H1 (cell line): ENCODE data around the gene SPOUT1.

Source experiments
- EGR1 ChIP-seq: IDR thresholded peaks from 2 replicates; pipeline ENCODE4 v1.6.1; 2011; ENCODE audit warnings: low read depth, low read length, borderline replicate concordance
- EZH2 ChIP-seq: fragments of 200-600 bp; sonication (generic); IDR thresholded peaks from 2 replicates; pipeline ENCODE4 v1.7.1; 2012; ENCODE audit warnings: low read depth, mild to moderate bottlenecking, moderate library complexity, low read length, inconsistent platforms; ENCODE audit not compliant: severe bottlenecking
- GTF2F1 ChIP-seq: IDR thresholded peaks from 2 replicates; pipeline ENCODE4 v1.6.1; 2012; ENCODE audit warnings: low read depth, low read length, improper control_type of control experiment, borderline replicate concordance
- POLR2A ChIP-seq, 2 experiments: IDR thresholded peaks; 1 replicate in 1 of 2; 2 replicates in 1 of 2; pipeline ENCODE4 v1.6.1; 2011; ENCODE audit warnings: low read depth in 2 of 2, low read length in 2 of 2, mild to moderate bottlenecking in 2 of 2; ENCODE audit errors: control extremely low read depth in 1 of 2
- TAF1 ChIP-seq: IDR thresholded peaks from 2 replicates; pipeline ENCODE4 v1.6.1; 2011; ENCODE audit warnings: mild to moderate bottlenecking, low read depth, low read length
- TBP ChIP-seq: IDR thresholded peaks from 2 replicates; pipeline ENCODE4 v1.6.1; 2011; ENCODE audit warnings: low read depth, low read length, improper control_type of control experiment
- TF ChIP-seq, protein P1 (sequence below), 3 experiments: IDR thresholded peaks; 1 replicate in 2 of 3; 2 replicates in 1 of 3; pipeline versions ENCODE4 v1.5.1 to v1.6.1; 2011; ENCODE audit warnings: low read length in 3 of 3, mild to moderate bottlenecking in 3 of 3, inconsistent platforms in 2 of 3, low read depth in 1 of 3, moderate library complexity in 1 of 3; ENCODE audit not compliant: insufficient read depth in 1 of 3; ENCODE audit errors: control extremely low read depth in 1 of 3

DNA sequence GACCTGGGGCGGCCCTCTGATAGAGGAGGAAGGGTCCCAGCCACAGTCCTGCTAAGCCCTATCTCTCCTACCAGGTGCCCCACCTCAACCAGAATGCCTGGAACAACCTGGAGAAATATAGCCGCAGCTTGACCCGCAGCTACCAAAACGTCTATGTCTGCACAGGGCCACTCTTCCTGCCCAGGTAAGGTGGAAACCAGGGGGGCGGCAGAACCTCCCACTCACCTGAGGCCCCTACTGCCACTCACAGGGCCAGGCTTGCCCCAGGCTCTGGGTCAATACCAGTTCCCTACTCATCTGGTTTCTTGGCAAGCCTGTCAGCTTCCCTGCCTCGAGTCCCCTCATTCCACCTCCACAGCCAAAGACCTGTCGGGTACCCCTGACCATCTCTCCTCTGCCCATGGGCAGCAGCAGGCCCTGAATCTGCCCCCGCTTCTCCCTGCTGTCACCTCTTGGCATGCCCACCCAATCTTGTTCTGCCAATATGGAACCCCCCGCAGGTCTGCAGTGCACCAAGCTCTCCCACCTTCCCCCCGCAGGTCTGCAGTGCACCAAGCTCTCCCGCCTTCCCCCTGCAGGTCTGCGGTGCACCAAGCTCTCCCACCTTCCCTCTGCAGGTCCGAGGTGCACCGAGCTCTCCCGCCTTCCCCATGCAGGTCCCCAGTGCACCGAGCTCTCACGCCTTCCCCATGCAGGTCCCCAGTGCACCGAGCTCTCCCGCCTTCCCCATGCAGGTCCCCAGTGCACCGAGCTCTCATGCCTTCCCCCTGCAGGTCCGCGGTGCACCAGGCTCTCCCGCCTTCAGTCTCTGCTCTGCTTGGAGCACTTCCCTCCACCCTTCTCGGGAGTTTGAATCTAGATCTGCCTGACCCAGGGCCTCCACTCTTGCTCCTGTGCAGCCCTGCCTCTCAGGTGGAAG lies 8.7 kb downstream of the SPOUT1 start:
- TF ChIP-seq, protein P1, sequence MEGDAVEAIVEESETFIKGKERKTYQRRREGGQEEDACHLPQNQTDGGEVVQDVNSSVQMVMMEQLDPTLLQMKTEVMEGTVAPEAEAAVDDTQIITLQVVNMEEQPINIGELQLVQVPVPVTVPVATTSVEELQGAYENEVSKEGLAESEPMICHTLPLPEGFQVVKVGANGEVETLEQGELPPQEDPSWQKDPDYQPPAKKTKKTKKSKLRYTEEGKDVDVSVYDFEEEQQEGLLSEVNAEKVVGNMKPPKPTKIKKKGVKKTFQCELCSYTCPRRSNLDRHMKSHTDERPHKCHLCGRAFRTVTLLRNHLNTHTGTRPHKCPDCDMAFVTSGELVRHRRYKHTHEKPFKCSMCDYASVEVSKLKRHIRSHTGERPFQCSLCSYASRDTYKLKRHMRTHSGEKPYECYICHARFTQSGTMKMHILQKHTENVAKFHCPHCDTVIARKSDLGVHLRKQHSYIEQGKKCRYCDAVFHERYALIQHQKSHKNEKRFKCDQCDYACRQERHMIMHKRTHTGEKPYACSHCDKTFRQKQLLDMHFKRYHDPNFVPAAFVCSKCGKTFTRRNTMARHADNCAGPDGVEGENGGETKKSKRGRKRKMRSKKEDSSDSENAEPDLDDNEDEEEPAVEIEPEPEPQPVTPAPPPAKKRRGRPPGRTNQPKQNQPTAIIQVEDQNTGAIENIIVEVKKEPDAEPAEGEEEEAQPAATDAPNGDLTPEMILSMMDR (IDR thresholded peaks at IDR 0.05; ENCODE audit: control extremely low read depth in 1 of 3, insufficient read depth in 1 of 3, low read depth in 1 of 3, low read length in 3 of 3): no peak
- TF ChIP-seq EGR1 (no peak), GTF2F1 (no peak), POLR2A (IDR thresholded peaks at IDR 0.05; ENCODE audit: control extremely low read depth in 1 of 2, low read depth in 2 of 2, low read length in 2 of 2) (peak in 1 of 2 experiments; percentile 29; a peak in 1 of 3 replicates), TBP (no peak), EZH2 (no peak), TAF1 (no peak)
